K562 (cell line): ENCODE results near the gene KRT80. TPM values are rescaled to one million over a fixed set of nuclear protein-coding genes. Genes with fewer than 3 reads are reported as not detected.

Source experiments
- ESRRB ChIP-seq: fragments of 250-450 bp; sonication (Bioruptor Pico); IDR thresholded peaks from 2 replicates; pipeline ENCODE4 v1.5.0; 2020; ENCODE audit warnings: mild to moderate bottlenecking, moderate library complexity, borderline replicate concordance
- L3MBTL2 ChIP-seq: fragments of 450-650 bp; IDR thresholded peaks from 2 replicates; pipeline ENCODE4 v1.6.1; 2016; ENCODE audit warnings: mild to moderate bottlenecking, moderate library complexity
- MED1 ChIP-seq: sonication (generic); formaldehyde crosslinking; IDR thresholded peaks from 2 replicates; pipeline ENCODE4 v1.8.1; 2023; ENCODE audit warnings: missing genetic modification reagents, borderline replicate concordance
- NCOA1 ChIP-seq: fragments of 450-650 bp; IDR thresholded peaks from 2 replicates; pipeline ENCODE4 v1.6.1; 2016; ENCODE audit warnings: low read depth
- POLR2G ChIP-seq: fragments of 200-400 bp; formaldehyde crosslinking; IDR thresholded peaks from 2 replicates; pipeline ENCODE4 v1.6.1; 2017; ENCODE audit warnings: low read depth, mild to moderate bottlenecking, antibody characterized with exemption, low read length, moderate library complexity
- SMAD3 ChIP-seq: fragments of 450-650 bp; formaldehyde crosslinking; conservative IDR thresholded peaks from 2 replicates; pipeline ENCODE4 v1.4.0; 2020; ENCODE audit warnings: mild to moderate bottlenecking
- TGIF2 ChIP-seq: sonication (generic); formaldehyde crosslinking; IDR thresholded peaks from 2 replicates; pipeline ENCODE4 v1.8.1; 2022; ENCODE audit warnings: mild to moderate bottlenecking, missing genetic modification reagents, moderate library complexity
- ZNF253 ChIP-seq: fragments of 250-450 bp; sonication (Bioruptor Pico); conservative IDR thresholded peaks from 2 replicates; pipeline ENCODE4 v1.6.1; 2021; ENCODE audit warnings: mild to moderate bottlenecking
- ZNF507 ChIP-seq: conservative IDR thresholded peaks from 2 replicates; pipeline ENCODE4 v1.6.1; 2017; ENCODE audit warnings: missing genetic modification characterization, missing compliant biosample characterization
- ZNF695 ChIP-seq: fragments of 450-650 bp; formaldehyde crosslinking; IDR thresholded peaks from 2 replicates; pipeline ENCODE4 v1.4.0; 2020; ENCODE audit warnings: mild to moderate bottlenecking, moderate library complexity
- ZNF699 ChIP-seq: fragments of 250-450 bp; sonication (Bioruptor Pico); IDR thresholded peaks from 2 replicates; pipeline ENCODE4 v1.8.0; 2021; ENCODE audit warnings: mild to moderate bottlenecking, moderate library complexity; ENCODE audit not compliant: insufficient replicate concordance
- polyA plus RNA-seq, 8 experiments: library from polyadenylated mRNA; depleted of rRNA in 4 of 8; stranded (reverse) in 5 of 8; unstranded in 3 of 8; fragments of >200 nt; fragmentation: Nextera tagmentation in 2 of 8; fragmentation: Illumina TruSeq in 1 of 8; extraction: Ambion mirVana in 2 of 8; extraction: Trizol in 1 of 8; gene quantifications; 2 replicates each; pipeline versions ENCODE4 v1.2.1 to v1.2.3, GENCODE V29; 2011 to 2014; ENCODE audit warnings: inconsistent platforms in 1 of 8, missing spikeins in 1 of 8
- total RNA-seq, 7 experiments: library from RNA; depleted of rRNA in 6 of 7; stranded (reverse); fragments of >200 nt in 6 of 7; fragmentation: Illumina TruSeq in 2 of 7; extraction: Trizol in 2 of 7; gene quantifications; 2 replicates each; pipeline versions ENCODE4 v1.2.1 to v1.2.3, GENCODE V29; 2011 to 2021; ENCODE audit warnings: low replicate concordance in 1 of 7
- TF ChIP-seq, protein P1 (sequence below), 3 experiments: fragments of 200-800 bp in 1 of 3; sonication (Bioruptor generic) in 1 of 3; sonication (generic) in 1 of 3; formaldehyde crosslinking in 1 of 3; IDR thresholded peaks; 2 replicates each; pipeline versions ENCODE4 v1.6.1 to v1.8.0; 2016 to 2022; ENCODE audit warnings: mild to moderate bottlenecking in 2 of 3, missing compliant biosample characterization in 2 of 3, missing genetic modification characterization in 2 of 3, missing genetic modification reagents in 1 of 3
- TF ChIP-seq, protein P2 (sequence below): IDR thresholded peaks from 2 replicates; pipeline ENCODE4 v1.6.1; 2016; ENCODE audit warnings: missing genetic modification characterization, missing compliant biosample characterization
- TF ChIP-seq, protein P3 (sequence below): fragments of 200-800 bp; sonication (Bioruptor generic); IDR thresholded peaks from 2 replicates; pipeline ENCODE4 v1.6.1; 2017; ENCODE audit warnings: missing genetic modification characterization, missing compliant biosample characterization
- TF ChIP-seq, protein P4 (sequence below): IDR thresholded peaks from 2 replicates; pipeline ENCODE4 v1.6.1; 2011; ENCODE audit warnings: borderline replicate concordance, low read depth, mild to moderate bottlenecking, moderate library complexity, low read length; ENCODE audit not compliant: insufficient read depth, poor library complexity, severe bottlenecking
- TF ChIP-seq, protein P5 (sequence below): fragments of 450-650 bp; IDR thresholded peaks from 2 replicates; pipeline ENCODE4 v1.6.1; 2016; ENCODE audit warnings: missing biosample characterization, missing genetic modification characterization
- TF ChIP-seq, protein P6 (sequence below): fragments of 250-450 bp; sonication (Bioruptor Pico); IDR thresholded peaks from 2 replicates; pipeline ENCODE4 v1.8.0; 2022; ENCODE audit warnings: inconsistent platforms

Gene KRT80
- total and polyA plus RNA-seq, 9 of the 15 experiments (the other 6 are each of a cell fraction or from before 2014, with no cell fraction given): not detected

DNA sequence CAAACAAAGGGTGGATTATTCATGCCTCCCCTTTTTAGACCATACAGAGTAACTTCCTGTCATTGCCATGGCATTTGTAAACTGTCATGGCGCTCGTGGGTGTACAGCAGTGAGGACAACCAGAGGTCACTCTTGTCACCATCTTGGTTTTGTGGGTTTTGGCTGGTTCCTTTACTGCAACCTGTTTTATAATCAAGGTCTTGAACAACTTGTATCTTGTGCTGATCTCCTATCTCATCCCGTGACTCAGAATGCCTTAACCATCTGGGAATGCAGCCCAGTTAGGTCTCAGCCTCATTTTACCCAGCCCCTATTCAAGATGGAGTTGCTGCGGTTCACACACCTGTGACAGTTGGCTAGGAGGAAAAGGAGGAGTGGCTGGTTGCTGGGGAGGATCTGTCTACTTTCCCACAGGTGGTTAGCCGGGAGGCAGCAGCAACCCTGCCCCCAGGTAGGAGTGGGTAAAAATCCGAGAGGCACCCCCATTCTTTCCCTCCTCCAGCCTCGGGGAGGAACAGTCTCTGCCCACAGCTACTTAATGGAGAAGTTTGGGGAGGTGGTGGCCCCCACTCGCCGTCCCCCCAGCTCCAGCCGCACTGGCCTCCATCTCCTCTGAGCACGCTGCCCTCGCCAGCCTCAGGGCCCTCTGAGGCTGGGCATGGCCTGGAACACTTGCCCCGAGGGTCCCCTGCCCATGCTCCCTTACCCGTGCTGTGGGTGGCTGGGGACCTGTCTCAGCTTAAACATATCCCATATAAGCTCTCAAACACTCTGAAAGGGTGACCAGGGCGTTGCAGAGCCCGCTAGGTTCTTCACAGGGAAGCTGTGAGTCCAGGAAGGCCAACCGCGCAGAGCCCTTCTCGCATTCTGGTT is 70.6 kb downstream of the KRT80 start (continued):
- TF ChIP-seq, protein P1, sequence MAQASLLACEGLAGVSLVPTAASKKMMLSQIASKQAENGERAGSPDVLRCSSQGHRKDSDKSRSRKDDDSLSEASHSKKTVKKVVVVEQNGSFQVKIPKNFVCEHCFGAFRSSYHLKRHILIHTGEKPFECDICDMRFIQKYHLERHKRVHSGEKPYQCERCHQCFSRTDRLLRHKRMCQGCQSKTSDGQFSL (CRISPR knock-in tag; IDR thresholded peaks at IDR 0.05): no peak
- TF ChIP-seq, protein P1 (tag; IDR thresholded peaks at IDR 0.05): peak in 1 of 2 experiments; percentile 59; a peak in 1 of 4 replicates
- TF ChIP-seq, protein P2, sequence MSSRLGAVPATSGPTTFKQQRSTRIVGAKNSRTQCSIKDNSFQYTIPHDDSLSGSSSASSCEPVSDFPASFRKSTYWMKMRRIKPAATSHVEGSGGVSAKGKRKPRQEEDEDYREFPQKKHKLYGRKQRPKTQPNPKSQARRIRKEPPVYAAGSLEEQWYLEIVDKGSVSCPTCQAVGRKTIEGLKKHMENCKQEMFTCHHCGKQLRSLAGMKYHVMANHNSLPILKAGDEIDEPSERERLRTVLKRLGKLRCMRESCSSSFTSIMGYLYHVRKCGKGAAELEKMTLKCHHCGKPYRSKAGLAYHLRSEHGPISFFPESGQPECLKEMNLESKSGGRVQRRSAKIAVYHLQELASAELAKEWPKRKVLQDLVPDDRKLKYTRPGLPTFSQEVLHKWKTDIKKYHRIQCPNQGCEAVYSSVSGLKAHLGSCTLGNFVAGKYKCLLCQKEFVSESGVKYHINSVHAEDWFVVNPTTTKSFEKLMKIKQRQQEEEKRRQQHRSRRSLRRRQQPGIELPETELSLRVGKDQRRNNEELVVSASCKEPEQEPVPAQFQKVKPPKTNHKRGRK: no peak
- TF ChIP-seq ZNF253 (CRISPR knock-in tag) (no peak), POLR2G (no peak), MED1 (CRISPR knock-in tag) (no peak), ZNF507 (tag) (no peak), ZNF695 (CRISPR knock-in tag) (no peak), ZNF699 (CRISPR knock-in tag) (no peak), NCOA1 (no peak), TGIF2 (CRISPR knock-in tag) (no peak), L3MBTL2 (no peak), SMAD3 (CRISPR knock-in tag) (no peak), ESRRB (CRISPR knock-in tag) (no peak)
- TF ChIP-seq, protein P3, sequence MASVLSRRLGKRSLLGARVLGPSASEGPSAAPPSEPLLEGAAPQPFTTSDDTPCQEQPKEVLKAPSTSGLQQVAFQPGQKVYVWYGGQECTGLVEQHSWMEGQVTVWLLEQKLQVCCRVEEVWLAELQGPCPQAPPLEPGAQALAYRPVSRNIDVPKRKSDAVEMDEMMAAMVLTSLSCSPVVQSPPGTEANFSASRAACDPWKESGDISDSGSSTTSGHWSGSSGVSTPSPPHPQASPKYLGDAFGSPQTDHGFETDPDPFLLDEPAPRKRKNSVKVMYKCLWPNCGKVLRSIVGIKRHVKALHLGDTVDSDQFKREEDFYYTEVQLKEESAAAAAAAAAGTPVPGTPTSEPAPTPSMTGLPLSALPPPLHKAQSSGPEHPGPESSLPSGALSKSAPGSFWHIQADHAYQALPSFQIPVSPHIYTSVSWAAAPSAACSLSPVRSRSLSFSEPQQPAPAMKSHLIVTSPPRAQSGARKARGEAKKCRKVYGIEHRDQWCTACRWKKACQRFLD: peak; percentile 59; the same call in 1 of the 2 replicates
- TF ChIP-seq, protein P4, sequence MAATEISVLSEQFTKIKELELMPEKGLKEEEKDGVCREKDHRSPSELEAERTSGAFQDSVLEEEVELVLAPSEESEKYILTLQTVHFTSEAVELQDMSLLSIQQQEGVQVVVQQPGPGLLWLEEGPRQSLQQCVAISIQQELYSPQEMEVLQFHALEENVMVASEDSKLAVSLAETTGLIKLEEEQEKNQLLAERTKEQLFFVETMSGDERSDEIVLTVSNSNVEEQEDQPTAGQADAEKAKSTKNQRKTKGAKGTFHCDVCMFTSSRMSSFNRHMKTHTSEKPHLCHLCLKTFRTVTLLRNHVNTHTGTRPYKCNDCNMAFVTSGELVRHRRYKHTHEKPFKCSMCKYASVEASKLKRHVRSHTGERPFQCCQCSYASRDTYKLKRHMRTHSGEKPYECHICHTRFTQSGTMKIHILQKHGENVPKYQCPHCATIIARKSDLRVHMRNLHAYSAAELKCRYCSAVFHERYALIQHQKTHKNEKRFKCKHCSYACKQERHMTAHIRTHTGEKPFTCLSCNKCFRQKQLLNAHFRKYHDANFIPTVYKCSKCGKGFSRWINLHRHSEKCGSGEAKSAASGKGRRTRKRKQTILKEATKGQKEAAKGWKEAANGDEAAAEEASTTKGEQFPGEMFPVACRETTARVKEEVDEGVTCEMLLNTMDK: no peak
- TF ChIP-seq, protein P5, sequence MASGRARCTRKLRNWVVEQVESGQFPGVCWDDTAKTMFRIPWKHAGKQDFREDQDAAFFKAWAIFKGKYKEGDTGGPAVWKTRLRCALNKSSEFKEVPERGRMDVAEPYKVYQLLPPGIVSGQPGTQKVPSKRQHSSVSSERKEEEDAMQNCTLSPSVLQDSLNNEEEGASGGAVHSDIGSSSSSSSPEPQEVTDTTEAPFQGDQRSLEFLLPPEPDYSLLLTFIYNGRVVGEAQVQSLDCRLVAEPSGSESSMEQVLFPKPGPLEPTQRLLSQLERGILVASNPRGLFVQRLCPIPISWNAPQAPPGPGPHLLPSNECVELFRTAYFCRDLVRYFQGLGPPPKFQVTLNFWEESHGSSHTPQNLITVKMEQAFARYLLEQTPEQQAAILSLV (tag): 0 out of 2 replicates have a peak, but pooled peaks have one; percentile 47
- TF ChIP-seq, protein P6, sequence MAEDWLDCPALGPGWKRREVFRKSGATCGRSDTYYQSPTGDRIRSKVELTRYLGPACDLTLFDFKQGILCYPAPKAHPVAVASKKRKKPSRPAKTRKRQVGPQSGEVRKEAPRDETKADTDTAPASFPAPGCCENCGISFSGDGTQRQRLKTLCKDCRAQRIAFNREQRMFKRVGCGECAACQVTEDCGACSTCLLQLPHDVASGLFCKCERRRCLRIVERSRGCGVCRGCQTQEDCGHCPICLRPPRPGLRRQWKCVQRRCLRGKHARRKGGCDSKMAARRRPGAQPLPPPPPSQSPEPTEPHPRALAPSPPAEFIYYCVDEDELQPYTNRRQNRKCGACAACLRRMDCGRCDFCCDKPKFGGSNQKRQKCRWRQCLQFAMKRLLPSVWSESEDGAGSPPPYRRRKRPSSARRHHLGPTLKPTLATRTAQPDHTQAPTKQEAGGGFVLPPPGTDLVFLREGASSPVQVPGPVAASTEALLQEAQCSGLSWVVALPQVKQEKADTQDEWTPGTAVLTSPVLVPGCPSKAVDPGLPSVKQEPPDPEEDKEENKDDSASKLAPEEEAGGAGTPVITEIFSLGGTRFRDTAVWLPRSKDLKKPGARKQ (CRISPR knock-in tag): no peak
